ENCODE results near the gene ASB3.

ASB3 gene

DNA sequence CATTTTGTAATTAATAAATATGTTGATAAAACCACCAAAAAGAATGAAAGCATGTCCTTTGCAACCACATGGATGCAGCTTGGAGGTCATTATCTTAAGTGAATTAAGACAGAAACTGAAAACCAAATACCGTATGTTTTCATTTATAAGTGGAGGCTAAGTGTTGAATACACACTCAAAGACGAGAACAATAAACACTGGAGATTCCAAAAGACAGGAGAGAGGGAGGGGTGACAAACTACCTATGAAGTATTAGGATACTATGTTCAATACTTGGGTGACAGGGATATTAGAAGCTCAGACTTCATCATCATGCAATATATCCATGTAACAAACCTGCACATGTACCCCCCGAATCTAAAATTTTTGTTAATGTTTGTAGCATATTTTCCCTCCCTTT, 7.1 kb upstream of the ASB3 start:
- no peak for TF ChIP-seq ZBTB7A (IDR thresholded peaks at IDR 0.05; ENCODE audit: low read depth)
- no peak for TF ChIP-seq FOXM1 (IDR thresholded peaks at IDR 0.05; ENCODE audit: borderline replicate concordance, low read depth)
- TF ChIP-seq, protein P1, sequence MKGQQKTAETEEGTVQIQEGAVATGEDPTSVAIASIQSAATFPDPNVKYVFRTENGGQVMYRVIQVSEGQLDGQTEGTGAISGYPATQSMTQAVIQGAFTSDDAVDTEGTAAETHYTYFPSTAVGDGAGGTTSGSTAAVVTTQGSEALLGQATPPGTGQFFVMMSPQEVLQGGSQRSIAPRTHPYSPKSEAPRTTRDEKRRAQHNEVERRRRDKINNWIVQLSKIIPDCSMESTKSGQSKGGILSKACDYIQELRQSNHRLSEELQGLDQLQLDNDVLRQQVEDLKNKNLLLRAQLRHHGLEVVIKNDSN (IDR thresholded peaks at IDR 0.05), result no peak
- no peak for TF ChIP-seq CEBPB (IDR thresholded peaks at IDR 0.05)

DNA sequence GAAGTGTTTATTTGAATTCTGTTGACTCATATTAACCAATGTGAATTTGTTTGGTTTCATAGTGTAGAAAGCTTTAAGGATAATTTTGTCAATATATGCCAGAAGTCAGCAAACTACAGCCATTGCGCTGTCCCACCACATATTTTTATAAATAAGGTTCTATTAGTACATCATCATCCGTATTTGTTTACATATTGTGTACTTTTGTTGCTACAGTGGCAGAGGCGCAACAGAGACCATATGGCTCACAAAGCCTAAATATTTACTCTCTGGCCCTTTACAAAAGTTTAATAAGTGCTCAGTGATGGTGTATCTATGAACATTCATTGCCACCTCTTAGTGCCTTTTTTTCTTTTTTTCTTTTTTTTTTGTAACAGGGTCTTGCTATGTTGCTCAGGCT, 6.5 kb upstream of the ASB3 start:
- TF ChIP-seq EP300 (IDR thresholded peaks at IDR 0.05; ENCODE audit: borderline replicate concordance) (no peak), TEAD4 (IDR thresholded peaks at IDR 0.05) (no peak), YY1 (IDR thresholded peaks at IDR 0.05; ENCODE audit: low read depth) (no peak), EGR1 (IDR thresholded peaks at IDR 0.05) (no peak), FOXM1 (IDR thresholded peaks at IDR 0.05; ENCODE audit: borderline replicate concordance, low read depth) (no peak), CREB1 (IDR thresholded peaks at IDR 0.05; ENCODE audit: low read depth) (no peak), ZBTB7A (IDR thresholded peaks at IDR 0.05; ENCODE audit: low read depth) (no peak), CEBPB (IDR thresholded peaks at IDR 0.05) (no peak), TCF12 (IDR thresholded peaks at IDR 0.05; ENCODE audit: low read depth) (no peak), RAD21 (IDR thresholded peaks at IDR 0.05; ENCODE audit: low read depth) (no peak)
- TF ChIP-seq, protein P2, sequence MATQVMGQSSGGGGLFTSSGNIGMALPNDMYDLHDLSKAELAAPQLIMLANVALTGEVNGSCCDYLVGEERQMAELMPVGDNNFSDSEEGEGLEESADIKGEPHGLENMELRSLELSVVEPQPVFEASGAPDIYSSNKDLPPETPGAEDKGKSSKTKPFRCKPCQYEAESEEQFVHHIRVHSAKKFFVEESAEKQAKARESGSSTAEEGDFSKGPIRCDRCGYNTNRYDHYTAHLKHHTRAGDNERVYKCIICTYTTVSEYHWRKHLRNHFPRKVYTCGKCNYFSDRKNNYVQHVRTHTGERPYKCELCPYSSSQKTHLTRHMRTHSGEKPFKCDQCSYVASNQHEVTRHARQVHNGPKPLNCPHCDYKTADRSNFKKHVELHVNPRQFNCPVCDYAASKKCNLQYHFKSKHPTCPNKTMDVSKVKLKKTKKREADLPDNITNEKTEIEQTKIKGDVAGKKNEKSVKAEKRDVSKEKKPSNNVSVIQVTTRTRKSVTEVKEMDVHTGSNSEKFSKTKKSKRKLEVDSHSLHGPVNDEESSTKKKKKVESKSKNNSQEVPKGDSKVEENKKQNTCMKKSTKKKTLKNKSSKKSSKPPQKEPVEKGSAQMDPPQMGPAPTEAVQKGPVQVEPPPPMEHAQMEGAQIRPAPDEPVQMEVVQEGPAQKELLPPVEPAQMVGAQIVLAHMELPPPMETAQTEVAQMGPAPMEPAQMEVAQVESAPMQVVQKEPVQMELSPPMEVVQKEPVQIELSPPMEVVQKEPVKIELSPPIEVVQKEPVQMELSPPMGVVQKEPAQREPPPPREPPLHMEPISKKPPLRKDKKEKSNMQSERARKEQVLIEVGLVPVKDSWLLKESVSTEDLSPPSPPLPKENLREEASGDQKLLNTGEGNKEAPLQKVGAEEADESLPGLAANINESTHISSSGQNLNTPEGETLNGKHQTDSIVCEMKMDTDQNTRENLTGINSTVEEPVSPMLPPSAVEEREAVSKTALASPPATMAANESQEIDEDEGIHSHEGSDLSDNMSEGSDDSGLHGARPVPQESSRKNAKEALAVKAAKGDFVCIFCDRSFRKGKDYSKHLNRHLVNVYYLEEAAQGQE (IDR thresholded peaks at IDR 0.05; ENCODE audit: low read depth), result no peak
- TF ChIP-seq, protein P1 (IDR thresholded peaks at IDR 0.05), result no peak

DNA sequence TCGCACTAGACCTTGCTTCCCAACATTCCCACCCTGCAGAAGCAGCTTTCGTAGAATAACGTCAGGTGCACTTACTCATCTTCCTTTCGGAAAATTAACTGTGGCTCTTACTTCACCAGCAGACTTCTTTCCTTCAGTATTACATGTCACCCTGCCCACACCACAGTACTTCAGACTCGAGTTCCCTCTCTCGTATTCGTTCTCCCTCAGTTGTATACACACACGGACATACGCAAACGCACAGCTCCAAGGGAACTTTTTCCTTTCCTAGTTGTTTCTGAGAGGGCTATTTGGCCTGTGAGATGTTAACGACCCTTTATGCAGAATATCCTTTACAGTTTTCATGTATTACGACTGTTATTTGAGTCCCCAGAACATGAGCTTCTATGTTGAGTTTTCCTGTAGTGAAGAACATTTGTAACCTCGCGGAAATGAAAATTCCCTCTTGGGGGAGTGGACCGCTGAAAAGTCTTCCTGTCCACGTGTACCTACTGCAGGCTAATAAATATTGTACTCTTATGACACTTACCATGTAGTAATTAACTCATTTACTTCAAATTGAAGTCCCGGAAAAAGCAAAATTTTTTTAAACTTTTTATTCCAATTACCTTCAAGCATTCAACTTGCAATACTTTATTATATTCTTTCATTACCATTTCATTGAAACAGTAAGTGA, 999 bp upstream of the ASB3 start:
- no peak for TF ChIP-seq FOXM1 (IDR thresholded peaks at IDR 0.05; ENCODE audit: borderline replicate concordance, low read depth)
- TF ChIP-seq, protein P3, sequence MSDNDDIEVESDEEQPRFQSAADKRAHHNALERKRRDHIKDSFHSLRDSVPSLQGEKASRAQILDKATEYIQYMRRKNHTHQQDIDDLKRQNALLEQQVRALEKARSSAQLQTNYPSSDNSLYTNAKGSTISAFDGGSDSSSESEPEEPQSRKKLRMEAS (IDR thresholded peaks at IDR 0.05), result peak; percentile 17; the same call in 1 of the 2 replicates

DNA sequence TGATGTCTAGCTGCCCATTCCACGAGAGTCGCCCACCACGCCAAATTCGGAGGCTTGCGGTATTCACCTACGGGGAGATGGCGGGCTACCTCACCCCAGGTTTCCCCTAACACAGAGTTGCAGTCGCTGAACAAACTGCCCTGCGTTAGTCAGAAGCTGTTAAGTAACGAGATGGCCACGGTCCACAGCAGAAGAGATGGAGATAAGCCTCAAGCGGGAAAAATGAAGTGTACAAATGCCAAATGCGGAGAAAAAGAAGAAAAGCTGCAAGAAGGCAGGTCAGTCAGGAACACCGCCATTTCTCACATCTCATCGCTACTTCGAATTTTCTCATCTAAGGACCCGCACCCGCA, 425 bp downstream of the ASB3 start:
- TF ChIP-seq EP300 (IDR thresholded peaks at IDR 0.05; ENCODE audit: borderline replicate concordance), result no peak
- no peak for TF ChIP-seq RAD21 (IDR thresholded peaks at IDR 0.05; ENCODE audit: low read depth)
- TF ChIP-seq NFIC (IDR thresholded peaks at IDR 0.05), result no peak
- TF ChIP-seq FOXM1 (IDR thresholded peaks at IDR 0.05; ENCODE audit: borderline replicate concordance, low read depth), result no peak
- TF ChIP-seq CREB1 (IDR thresholded peaks at IDR 0.05; ENCODE audit: low read depth), result no peak
- no peak for TF ChIP-seq CEBPB (IDR thresholded peaks at IDR 0.05)
- no peak for TF ChIP-seq TCF12 (IDR thresholded peaks at IDR 0.05; ENCODE audit: low read depth)
- TF ChIP-seq, protein P1 (IDR thresholded peaks at IDR 0.05), result no peak
- no peak for TF ChIP-seq TAF1 (IDR thresholded peaks at IDR 0.05; ENCODE audit: low read depth)
- no peak for TF ChIP-seq YY1 (IDR thresholded peaks at IDR 0.05; ENCODE audit: low read depth)
- TF ChIP-seq EGR1 (IDR thresholded peaks at IDR 0.05), result no peak
- no peak for TF ChIP-seq TEAD4 (IDR thresholded peaks at IDR 0.05)
- no peak for TF ChIP-seq ZBTB7A (IDR thresholded peaks at IDR 0.05; ENCODE audit: low read depth)
- TF ChIP-seq, protein P3 (IDR thresholded peaks at IDR 0.05), result no peak
- TF ChIP-seq, protein P2 (IDR thresholded peaks at IDR 0.05; ENCODE audit: low read depth), result no peak

DNA sequence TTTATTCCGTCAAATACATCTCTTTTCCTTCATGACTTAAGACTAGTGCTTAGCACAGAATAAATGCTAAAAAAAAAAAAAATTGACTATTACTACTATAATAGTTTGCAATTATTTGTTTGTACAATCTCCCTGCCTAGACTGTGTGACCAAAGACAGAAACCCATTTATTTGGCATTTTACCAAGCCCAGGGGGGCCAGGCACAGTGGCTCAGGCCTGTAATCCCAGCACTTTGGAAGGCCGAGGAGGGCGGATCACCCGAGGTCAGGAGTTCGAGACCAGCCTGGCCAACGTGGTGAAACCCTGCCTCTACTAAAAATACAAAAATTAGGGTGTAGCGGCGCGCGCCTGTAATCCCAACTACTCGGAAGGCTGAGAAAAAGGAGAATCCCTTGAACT, 1.4 kb downstream of the ASB3 start:
- TF ChIP-seq, protein P3 (IDR thresholded peaks at IDR 0.05), result no peak
- no peak for TF ChIP-seq YY1 (IDR thresholded peaks at IDR 0.05; ENCODE audit: low read depth)
- TF ChIP-seq RAD21 (IDR thresholded peaks at IDR 0.05; ENCODE audit: low read depth), result no peak
- TF ChIP-seq, protein P2 (IDR thresholded peaks at IDR 0.05; ENCODE audit: low read depth), result no peak
- TF ChIP-seq ZBTB7A (IDR thresholded peaks at IDR 0.05; ENCODE audit: low read depth), result no peak
- TF ChIP-seq CEBPB (IDR thresholded peaks at IDR 0.05), result no peak
- no peak for TF ChIP-seq NFIC (IDR thresholded peaks at IDR 0.05)
- no peak for TF ChIP-seq CREB1 (IDR thresholded peaks at IDR 0.05; ENCODE audit: low read depth)
- TF ChIP-seq TEAD4 (IDR thresholded peaks at IDR 0.05), result no peak
- no peak for TF ChIP-seq TAF1 (IDR thresholded peaks at IDR 0.05; ENCODE audit: low read depth)
- TF ChIP-seq TCF12 (IDR thresholded peaks at IDR 0.05; ENCODE audit: low read depth), result no peak
- no peak for TF ChIP-seq EP300 (IDR thresholded peaks at IDR 0.05; ENCODE audit: borderline replicate concordance)
- no peak for TF ChIP-seq EGR1 (IDR thresholded peaks at IDR 0.05)
- TF ChIP-seq, protein P1 (IDR thresholded peaks at IDR 0.05), result no peak

All from Ishikawa (cell line).